ENCODE measurements around the gene GMPPA. TPM values are rescaled to one million over a fixed set of nuclear protein-coding genes. Genes with fewer than 3 reads are reported as not detected.

The GMPPA gene
- total and polyA plus RNA-seq, 4 donors: 17.0 to 135 (median 40.4) TPM

DNA sequence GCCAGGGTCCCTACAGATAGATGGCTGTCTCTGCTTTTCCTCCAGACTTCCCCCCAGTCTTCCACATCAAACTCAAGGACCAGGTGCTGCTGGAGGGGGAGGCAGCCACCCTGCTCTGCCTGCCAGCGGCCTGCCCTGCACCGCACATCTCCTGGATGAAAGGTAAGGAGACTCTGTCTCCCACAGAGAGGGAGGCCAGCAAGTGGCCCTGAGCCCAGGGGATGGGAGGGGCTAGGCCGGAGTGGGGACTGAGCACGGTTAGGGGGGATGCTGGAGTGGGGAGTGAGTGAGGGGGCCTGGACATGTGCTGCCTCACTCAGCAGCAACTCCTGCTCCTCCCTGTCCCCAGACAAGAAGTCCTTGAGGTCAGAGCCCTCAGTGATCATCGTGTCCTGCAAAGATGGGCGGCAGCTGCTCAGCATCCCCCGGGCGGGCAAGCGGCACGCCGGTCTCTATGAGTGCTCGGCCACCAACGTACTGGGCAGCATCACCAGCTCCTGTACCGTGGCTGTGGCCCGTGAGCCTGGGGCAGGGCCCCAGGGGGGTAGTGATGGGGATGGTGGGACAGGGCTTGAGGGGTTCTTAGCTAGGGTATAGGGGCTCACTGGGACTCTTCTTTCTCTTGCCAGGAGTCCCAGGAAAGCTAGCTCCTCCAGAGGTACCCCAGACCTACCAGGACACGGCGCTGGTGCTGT is 10.4 kb upstream of the GMPPA start:
- no peaks in the 10 kb centered on the region for H3K4me1 ChIP-seq (ENCODE audit: control insufficient read depth in 1 of 2, insufficient read depth in 2 of 2, low read length in 2 of 2)
- DNase-seq (no peak), ATAC-seq (ENCODE audit: low FRiP score) (no peak)
- 80 to 81% methylated on average over 17 of the region's 17 CpGs for WGBS, 2 donors
- H3K36me3 ChIP-seq (ENCODE audit: control insufficient read depth in 1 of 2, insufficient read depth in 2 of 2, low read length in 1 of 2): peaks cover 0 to 9% of the 10 kb centered on the region in 2 donors
- no peaks in the 10 kb centered on the region for H3K27me3 ChIP-seq (ENCODE audit: control insufficient read depth in 1 of 2, insufficient read depth in 2 of 2, low read length in 1 of 2)
- intact Hi-C loops (cut with DNase I): no loop called here
- H3K9me3 ChIP-seq (ENCODE audit: control insufficient read depth, low read length): no peaks in the 10 kb centered on the region
- H3K4me3 ChIP-seq (ENCODE audit: low read length in 2 of 2): no peak overlapping the region
- H3K27ac ChIP-seq (ENCODE audit: low read depth in 1 of 2, low read length in 2 of 2): no peak overlapping the region

DNA sequence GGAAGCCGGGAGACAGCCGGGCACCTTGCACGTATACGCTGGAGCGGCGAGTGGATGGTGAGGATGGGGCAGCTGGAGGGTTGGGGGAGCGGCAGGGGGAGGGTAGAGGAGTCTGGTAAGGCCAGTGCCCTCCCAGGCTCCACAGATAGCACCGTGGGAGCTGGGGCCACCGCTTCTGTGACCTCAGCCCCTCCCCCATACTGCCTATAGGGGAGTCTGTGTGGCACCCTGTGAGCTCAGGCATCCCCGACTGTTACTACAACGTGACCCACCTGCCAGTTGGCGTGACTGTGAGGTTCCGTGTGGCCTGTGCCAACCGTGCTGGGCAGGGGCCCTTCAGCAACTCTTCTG is 9.9 kb upstream of the GMPPA start:
- 71 to 76% methylated on average over 14 of the region's 14 CpGs for WGBS, 2 donors
- no peak overlapping the region for H3K27ac ChIP-seq (ENCODE audit: low read depth in 1 of 2, low read length in 2 of 2)
- H3K9me3 ChIP-seq (ENCODE audit: control insufficient read depth, low read length): no peaks in the 10 kb centered on the region
- peaks cover 0 to 4% of the 10 kb centered on the region in 2 donors for H3K36me3 ChIP-seq (ENCODE audit: control insufficient read depth in 1 of 2, insufficient read depth in 2 of 2, low read length in 1 of 2)
- ATAC-seq (ENCODE audit: low FRiP score): no peak
- no peaks in the 10 kb centered on the region for H3K27me3 ChIP-seq (ENCODE audit: control insufficient read depth in 1 of 2, insufficient read depth in 2 of 2, low read length in 1 of 2)
- intact Hi-C loops (cut with DNase I): no loop called here
- no peak for DNase-seq
- no peak overlapping the region for H3K4me3 ChIP-seq (ENCODE audit: low read length in 2 of 2)
- H3K4me1 ChIP-seq (ENCODE audit: control insufficient read depth in 1 of 2, insufficient read depth in 2 of 2, low read length in 2 of 2): no peaks in the 10 kb centered on the region

DNA sequence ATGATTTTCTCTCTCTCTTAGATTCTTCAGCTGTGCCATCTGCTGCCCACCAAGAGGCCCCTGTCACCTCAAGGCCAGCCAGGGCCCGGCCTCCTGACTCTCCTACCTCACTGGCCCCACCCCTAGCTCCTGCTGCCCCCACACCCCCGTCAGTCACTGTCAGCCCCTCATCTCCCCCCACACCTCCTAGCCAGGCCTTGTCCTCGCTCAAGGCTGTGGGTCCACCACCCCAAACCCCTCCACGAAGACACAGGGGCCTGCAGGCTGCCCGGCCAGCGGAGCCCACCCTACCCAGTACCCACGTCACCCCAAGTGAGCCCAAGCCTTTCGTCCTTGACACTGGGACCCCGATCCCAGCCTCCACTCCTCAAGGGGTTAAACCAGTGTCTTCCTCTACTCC is 9.4 kb upstream of the GMPPA start:
- DNase-seq (no peak), ATAC-seq (ENCODE audit: low FRiP score) (no peak)
- intact Hi-C loops (cut with DNase I): no loop called here
- H3K9me3 ChIP-seq (ENCODE audit: control insufficient read depth, low read length): no peaks in the 10 kb centered on the region
- no peaks in the 10 kb centered on the region for H3K4me1 ChIP-seq (ENCODE audit: control insufficient read depth in 1 of 2, insufficient read depth in 2 of 2, low read length in 2 of 2)
- H3K36me3 ChIP-seq (ENCODE audit: control insufficient read depth in 1 of 2, insufficient read depth in 2 of 2, low read length in 1 of 2): peaks cover 0 to 3% of the 10 kb centered on the region in 2 donors
- H3K27ac ChIP-seq (ENCODE audit: low read depth in 1 of 2, low read length in 2 of 2): no peak overlapping the region
- no peak overlapping the region for H3K4me3 ChIP-seq (ENCODE audit: low read length in 2 of 2)
- 85 to 93% methylated on average over 9 of the region's 9 CpGs for WGBS, 2 donors
- no peaks in the 10 kb centered on the region for H3K27me3 ChIP-seq (ENCODE audit: control insufficient read depth in 1 of 2, insufficient read depth in 2 of 2, low read length in 1 of 2)

DNA sequence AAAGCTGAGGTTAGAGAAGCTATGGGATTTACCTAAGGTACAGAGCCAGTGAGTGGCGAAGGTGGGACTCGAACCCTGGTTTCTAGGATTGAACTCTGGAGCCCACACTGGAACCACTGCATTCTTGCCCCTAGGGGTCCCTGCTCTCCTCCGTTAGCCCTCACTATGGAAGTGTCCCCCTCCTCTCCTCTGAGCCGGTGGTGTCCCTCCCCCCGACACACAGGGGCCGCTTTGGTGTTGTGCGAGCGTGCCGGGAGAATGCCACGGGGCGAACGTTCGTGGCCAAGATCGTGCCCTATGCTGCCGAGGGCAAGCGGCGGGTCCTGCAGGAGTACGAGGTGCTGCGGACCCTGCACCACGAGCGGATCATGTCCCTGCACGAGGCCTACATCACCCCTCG is 8.5 kb upstream of the GMPPA start:
- H3K9me3 ChIP-seq (ENCODE audit: control insufficient read depth, low read length): no peaks in the 10 kb centered on the region
- peaks cover 0 to 3% of the 10 kb centered on the region in 2 donors for H3K36me3 ChIP-seq (ENCODE audit: control insufficient read depth in 1 of 2, insufficient read depth in 2 of 2, low read length in 1 of 2)
- H3K27me3 ChIP-seq (ENCODE audit: control insufficient read depth in 1 of 2, insufficient read depth in 2 of 2, low read length in 1 of 2): no peaks in the 10 kb centered on the region
- intact Hi-C loops (cut with DNase I): no loop called here
- H3K4me3 ChIP-seq (ENCODE audit: low read length in 2 of 2): no peak overlapping the region
- DNase-seq (no peak), ATAC-seq (ENCODE audit: low FRiP score) (no peak)
- H3K27ac ChIP-seq (ENCODE audit: low read depth in 1 of 2, low read length in 2 of 2): no peak overlapping the region
- WGBS, 2 donors: 79% methylated on average over 23 of the region's 23 CpGs
- H3K4me1 ChIP-seq (ENCODE audit: control insufficient read depth in 1 of 2, insufficient read depth in 2 of 2, low read length in 2 of 2): no peaks in the 10 kb centered on the region

DNA sequence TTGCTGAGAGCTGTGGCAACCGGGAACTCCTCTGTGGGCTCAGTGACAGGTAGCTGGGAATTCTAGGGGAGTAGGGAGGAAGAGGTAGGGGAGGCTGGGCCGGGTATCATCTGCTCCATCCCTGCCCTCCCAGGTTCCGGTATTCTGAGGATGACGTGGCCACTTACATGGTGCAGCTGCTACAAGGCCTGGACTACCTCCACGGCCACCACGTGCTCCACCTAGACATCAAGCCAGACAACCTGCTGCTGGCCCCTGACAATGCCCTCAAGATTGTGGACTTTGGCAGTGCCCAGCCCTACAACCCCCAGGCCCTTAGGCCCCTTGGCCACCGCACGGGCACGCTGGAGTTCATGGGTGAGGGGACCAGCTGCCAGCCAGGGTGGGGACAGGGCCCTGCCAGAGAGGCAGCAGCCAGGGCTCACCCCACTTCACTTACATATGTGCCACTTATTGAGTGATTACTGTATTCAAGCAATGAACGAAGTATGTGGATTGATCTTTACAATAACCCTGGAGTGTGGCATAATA is 8.0 kb upstream of the GMPPA start:
- WGBS, 2 donors: 59 to 61% methylated on average over 10 of the region's 10 CpGs
- ATAC-seq (ENCODE audit: low FRiP score): no peak
- no peak overlapping the region for H3K4me3 ChIP-seq (ENCODE audit: low read length in 2 of 2)
- no peaks in the 10 kb centered on the region for H3K27me3 ChIP-seq (ENCODE audit: control insufficient read depth in 1 of 2, insufficient read depth in 2 of 2, low read length in 1 of 2)
- intact Hi-C loops (cut with DNase I): no loop called here
- H3K4me1 ChIP-seq (ENCODE audit: control insufficient read depth in 1 of 2, insufficient read depth in 2 of 2, low read length in 2 of 2): no peaks in the 10 kb centered on the region
- peaks cover 0 to 3% of the 10 kb centered on the region in 2 donors for H3K36me3 ChIP-seq (ENCODE audit: control insufficient read depth in 1 of 2, insufficient read depth in 2 of 2, low read length in 1 of 2)
- no peak for DNase-seq
- no peaks in the 10 kb centered on the region for H3K9me3 ChIP-seq (ENCODE audit: control insufficient read depth, low read length)
- H3K27ac ChIP-seq (ENCODE audit: low read depth in 1 of 2, low read length in 2 of 2): no peak overlapping the region

DNA sequence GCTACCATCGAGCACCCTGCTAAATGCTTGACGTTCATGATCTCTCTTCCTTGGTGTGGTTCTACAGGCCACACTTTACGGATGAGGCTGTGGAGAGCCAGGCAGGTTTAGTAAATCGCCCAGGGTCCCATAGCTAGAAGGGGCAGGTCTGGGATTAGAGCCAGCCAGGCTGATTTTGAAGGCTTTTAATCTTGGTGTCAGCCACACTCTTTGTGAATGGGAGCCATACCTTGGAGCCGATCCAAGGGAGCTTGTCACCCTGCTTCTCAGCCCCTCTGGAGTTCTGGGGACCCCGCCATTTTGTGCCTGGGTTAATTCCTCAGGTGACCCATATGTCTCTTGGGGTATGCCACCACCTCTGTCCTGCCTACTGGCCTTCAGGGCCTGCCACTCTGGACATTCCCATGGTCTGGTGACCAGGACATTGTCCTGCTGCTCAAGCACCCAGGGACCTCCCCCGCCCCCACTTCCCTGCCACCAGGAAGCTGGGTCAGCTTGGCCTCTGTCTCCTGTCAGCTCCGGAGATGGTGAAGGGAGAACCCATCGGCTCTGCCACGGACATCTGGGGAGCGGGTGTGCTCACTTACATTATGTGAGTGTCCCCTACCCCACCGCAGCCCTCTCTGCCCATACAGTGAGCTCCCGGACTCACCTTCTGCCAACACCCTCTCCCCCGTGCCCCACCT is 7.3 kb upstream of the GMPPA start:
- intact Hi-C loops (cut with DNase I): no loop called here
- H3K27me3 ChIP-seq (ENCODE audit: control insufficient read depth in 1 of 2, insufficient read depth in 2 of 2, low read length in 1 of 2): no peaks in the 10 kb centered on the region
- no peak for ATAC-seq (ENCODE audit: low FRiP score)
- WGBS, 2 donors: 70 to 72% methylated on average over 14 of the region's 14 CpGs
- no peak for DNase-seq
- H3K36me3 ChIP-seq (ENCODE audit: control insufficient read depth in 1 of 2, insufficient read depth in 2 of 2, low read length in 1 of 2): peaks cover 0 to 3% of the 10 kb centered on the region in 2 donors
- H3K4me3 ChIP-seq (ENCODE audit: low read length in 2 of 2): no peak overlapping the region
- no peaks in the 10 kb centered on the region for H3K9me3 ChIP-seq (ENCODE audit: control insufficient read depth, low read length)
- H3K27ac ChIP-seq (ENCODE audit: low read depth in 1 of 2, low read length in 2 of 2): no peak overlapping the region
- no peaks in the 10 kb centered on the region for H3K4me1 ChIP-seq (ENCODE audit: control insufficient read depth in 1 of 2, insufficient read depth in 2 of 2, low read length in 2 of 2)

DNA sequence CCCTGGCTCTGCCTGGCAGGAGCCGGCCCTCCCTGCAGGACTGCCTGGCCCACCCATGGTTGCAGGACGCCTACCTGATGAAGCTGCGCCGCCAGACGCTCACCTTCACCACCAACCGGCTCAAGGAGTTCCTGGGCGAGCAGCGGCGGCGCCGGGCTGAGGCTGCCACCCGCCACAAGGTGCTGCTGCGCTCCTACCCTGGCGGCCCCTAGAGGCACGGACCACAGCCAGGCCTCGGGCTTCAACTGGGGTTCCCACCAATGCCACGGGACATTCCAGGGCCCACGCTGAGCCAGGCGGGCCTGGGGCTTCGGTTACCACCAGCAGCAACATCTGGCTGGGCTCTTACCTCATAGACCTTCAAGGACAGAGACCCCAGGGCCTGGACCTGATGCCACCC is 6.1 kb upstream of the GMPPA start:
- no peak overlapping the region for H3K27ac ChIP-seq (ENCODE audit: low read depth in 1 of 2, low read length in 2 of 2)
- no peaks in the 10 kb centered on the region for H3K27me3 ChIP-seq (ENCODE audit: control insufficient read depth in 1 of 2, insufficient read depth in 2 of 2, low read length in 1 of 2)
- ATAC-seq (ENCODE audit: low FRiP score): no peak

DNA sequence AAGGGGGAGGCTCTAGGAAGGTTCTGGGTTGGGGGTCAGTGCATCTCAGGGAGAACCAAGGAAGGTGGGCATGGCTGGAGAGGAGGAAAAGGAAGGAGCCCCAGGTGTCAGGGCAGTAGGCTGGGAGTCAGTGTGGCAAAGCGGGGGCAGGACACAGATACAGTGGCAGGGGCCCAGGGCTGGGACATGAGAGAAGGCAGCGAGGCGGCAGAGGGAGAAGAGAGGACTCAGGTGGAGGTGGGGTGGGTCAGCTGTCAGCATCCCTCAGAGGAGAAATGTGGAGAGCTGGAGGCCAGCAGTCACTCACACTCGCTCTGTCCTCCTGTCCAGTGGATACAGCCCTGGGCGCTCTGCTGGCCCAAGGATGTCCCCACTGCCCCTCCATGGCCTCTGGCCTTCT is 5.6 kb upstream of the GMPPA start:
- intact Hi-C loops (cut with DNase I): no loop called here
- Histone ChIP-seq H3K36me3 (ENCODE audit: control insufficient read depth in 1 of 2, insufficient read depth in 2 of 2, low read length in 1 of 2) (peaks cover 0 to 3% of the 10 kb centered on the region in 2 donors), H3K4me1 (ENCODE audit: control insufficient read depth in 1 of 2, insufficient read depth in 2 of 2, low read length in 2 of 2) (no peaks in the 10 kb centered on the region), H3K4me3 (ENCODE audit: low read length in 2 of 2) (no peak overlapping the region), H3K27ac (ENCODE audit: low read depth in 1 of 2, low read length in 2 of 2) (no peak overlapping the region), H3K27me3 (ENCODE audit: control insufficient read depth in 1 of 2, insufficient read depth in 2 of 2, low read length in 1 of 2) (no peaks in the 10 kb centered on the region), H3K9me3 (ENCODE audit: control insufficient read depth, low read length) (no peaks in the 10 kb centered on the region)
- DNase-seq (no peak), ATAC-seq (ENCODE audit: low FRiP score) (no peak)
- WGBS, 2 donors: 91 to 94% methylated on average over 4 to 5 of the region's 5 CpGs

More for the DNA sequence above, 6.1 kb upstream of the GMPPA start:
- H3K36me3 ChIP-seq (ENCODE audit: control insufficient read depth in 1 of 2, insufficient read depth in 2 of 2, low read length in 1 of 2): peaks cover 0 to 3% of the 10 kb centered on the region in 2 donors
- H3K9me3 ChIP-seq (ENCODE audit: control insufficient read depth, low read length): no peaks in the 10 kb centered on the region
- H3K4me1 ChIP-seq (ENCODE audit: control insufficient read depth in 1 of 2, insufficient read depth in 2 of 2, low read length in 2 of 2): no peaks in the 10 kb centered on the region
- intact Hi-C loops (cut with DNase I): no loop called here
- no peak overlapping the region for H3K4me3 ChIP-seq (ENCODE audit: low read length in 2 of 2)
- 70 to 72% methylated on average over 20 of the region's 20 CpGs for WGBS, 2 donors
- no peak for DNase-seq
